Fibroblast of mammary gland (primary cell): Measurements from ENCODE around the gene ADAMTSL3.
"Not testable (repeated sequence)": the region's sequence is repeated elsewhere in the genome, so short reads cannot be mapped to it uniquely, and the experiment has no call there.

Experiments
- DNase-seq: peaks from one replicate; pipeline ENCODE4 v3.0.0-alpha.2; 2010; ENCODE audit warnings: low read depth
- H3K4me3 ChIP-seq: 2 replicates; pipeline ENCODE4 v1.5.1; 2011; ENCODE audit warnings: low read depth, mild to moderate bottlenecking, low read length, moderate library complexity; ENCODE audit not compliant: control insufficient read depth
- CTCF ChIP-seq: conservative IDR thresholded peaks from 2 replicates; pipeline ENCODE4 v1.5.1; 2011; ENCODE audit warnings: low read depth, low read length, inconsistent platforms; ENCODE audit not compliant: control insufficient read depth, insufficient read depth

The ADAMTSL3 gene

GRCh38 chr15:84033793-84034553 lies 380.1 kb downstream of the ADAMTSL3 start:
- DNase-seq = peak; percentile 11
- H3K4me3 ChIP-seq = no peak overlapping the region
- TF ChIP-seq CTCF = no peak

- DNase-seq = peak; percentile 6
- H3K4me3 ChIP-seq = no peak overlapping the region
- TF ChIP-seq CTCF = peak; percentile 44
Observed at GRCh38 chr15:84034578-84035398, 380.9 kb downstream of the ADAMTSL3 start.

GRCh38 chr15:84035399-84035766 lies 381.5 kb downstream of the ADAMTSL3 start:
- TF ChIP-seq CTCF = peak; percentile 64
- peak; percentile 64 for DNase-seq
- H3K4me3 ChIP-seq = no peak overlapping the region

GRCh38 chr15:84037301-84037700 lies 383.4 kb downstream of the ADAMTSL3 start:
- H3K4me3 ChIP-seq = no peak overlapping the region
- DNase-seq = no peak
- no peak for TF ChIP-seq CTCF

GRCh38 chr15:84042434-84043056 lies 388.6 kb downstream of the ADAMTSL3 start:
- not testable (repeated sequence) for DNase-seq, H3K4me3 ChIP-seq

GRCh38 chr15:84046064-84046637 lies 392.2 kb downstream of the ADAMTSL3 start:
- no peak overlapping the region for H3K4me3 ChIP-seq
- TF ChIP-seq CTCF = no peak
- no peak for DNase-seq

GRCh38 chr15:84049480-84049879 lies 395.6 kb downstream of the ADAMTSL3 start:
- DNase-seq, H3K4me3 ChIP-seq: not testable (repeated sequence)
